Measurements from ENCODE around the gene CACNA1C. TPM values are rescaled to one million over a fixed set of nuclear protein-coding genes. Genes with fewer than 3 reads are reported as not detected.
A peak's percentile ranks its signal among the peaks of the same experiment; 100 is the strongest.

CACNA1C gene
- total RNA-seq, 3 donors from 2014 or later = 2.6 to 11.8 (median 9.5) TPM

DNA sequence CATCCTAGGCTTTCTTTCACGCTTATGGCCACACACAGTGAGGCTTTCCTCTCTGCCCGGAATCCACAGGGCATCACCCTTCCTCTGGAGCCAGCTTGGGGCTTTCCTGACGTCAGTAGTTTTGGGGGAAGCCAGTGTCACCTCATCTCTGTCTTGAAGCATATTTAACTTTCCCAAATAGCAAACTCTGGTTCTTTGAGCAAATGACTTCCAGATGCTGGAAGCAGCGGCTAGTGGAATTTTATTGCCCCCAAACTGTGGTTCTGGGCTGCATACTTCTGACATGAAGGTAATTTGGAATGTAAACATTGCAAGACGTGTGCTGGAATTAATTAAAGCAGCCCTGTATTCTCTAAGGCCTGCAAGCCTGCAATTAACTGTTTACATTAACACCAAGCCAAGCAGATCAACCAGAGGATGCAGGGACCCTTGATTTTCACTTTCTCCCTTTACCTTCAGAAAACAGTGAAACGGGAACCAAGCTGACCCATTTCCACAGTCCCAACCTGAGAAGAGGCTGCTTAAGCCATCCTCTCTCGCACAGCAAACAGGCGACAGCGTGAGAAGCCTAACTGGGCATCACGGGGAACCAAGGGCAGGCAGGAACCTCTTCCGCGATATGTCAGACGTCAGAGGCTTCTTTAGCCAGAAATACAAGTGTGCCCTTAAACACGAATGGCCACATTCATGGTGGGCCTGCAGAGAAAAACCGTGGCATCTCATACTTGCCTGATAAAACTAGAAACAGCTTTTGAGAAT lies 258.4 kb downstream of the CACNA1C start:
- intact Hi-C loops (cut with DNase I; ENCODE audit: low total_unique reads) = no loop called here
- DNase-seq (ENCODE audit: low spot score in 2 of 2) = no peak
- TF ChIP-seq POLR2A (IDR thresholded peaks at IDR 0.05) (no peak), POLR2AphosphoS5 (IDR thresholded peaks at IDR 0.05) (no peak)
- TF ChIP-seq, protein P1, sequence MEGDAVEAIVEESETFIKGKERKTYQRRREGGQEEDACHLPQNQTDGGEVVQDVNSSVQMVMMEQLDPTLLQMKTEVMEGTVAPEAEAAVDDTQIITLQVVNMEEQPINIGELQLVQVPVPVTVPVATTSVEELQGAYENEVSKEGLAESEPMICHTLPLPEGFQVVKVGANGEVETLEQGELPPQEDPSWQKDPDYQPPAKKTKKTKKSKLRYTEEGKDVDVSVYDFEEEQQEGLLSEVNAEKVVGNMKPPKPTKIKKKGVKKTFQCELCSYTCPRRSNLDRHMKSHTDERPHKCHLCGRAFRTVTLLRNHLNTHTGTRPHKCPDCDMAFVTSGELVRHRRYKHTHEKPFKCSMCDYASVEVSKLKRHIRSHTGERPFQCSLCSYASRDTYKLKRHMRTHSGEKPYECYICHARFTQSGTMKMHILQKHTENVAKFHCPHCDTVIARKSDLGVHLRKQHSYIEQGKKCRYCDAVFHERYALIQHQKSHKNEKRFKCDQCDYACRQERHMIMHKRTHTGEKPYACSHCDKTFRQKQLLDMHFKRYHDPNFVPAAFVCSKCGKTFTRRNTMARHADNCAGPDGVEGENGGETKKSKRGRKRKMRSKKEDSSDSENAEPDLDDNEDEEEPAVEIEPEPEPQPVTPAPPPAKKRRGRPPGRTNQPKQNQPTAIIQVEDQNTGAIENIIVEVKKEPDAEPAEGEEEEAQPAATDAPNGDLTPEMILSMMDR (IDR thresholded peaks at IDR 0.05) = no peak
- Histone ChIP-seq H3K36me3 (no peaks in the 10 kb centered on the region), H3K4me1 (no peaks in the 10 kb centered on the region), H3K27ac (peak overlapping the region in 1 of 2 donors; percentile 12), H3K4me3 (no peak overlapping the region), H3K9me3 (peaks cover 0 to 6% of the 10 kb centered on the region in 2 donors), H3K27me3 (no peaks in the 10 kb centered on the region)

DNA sequence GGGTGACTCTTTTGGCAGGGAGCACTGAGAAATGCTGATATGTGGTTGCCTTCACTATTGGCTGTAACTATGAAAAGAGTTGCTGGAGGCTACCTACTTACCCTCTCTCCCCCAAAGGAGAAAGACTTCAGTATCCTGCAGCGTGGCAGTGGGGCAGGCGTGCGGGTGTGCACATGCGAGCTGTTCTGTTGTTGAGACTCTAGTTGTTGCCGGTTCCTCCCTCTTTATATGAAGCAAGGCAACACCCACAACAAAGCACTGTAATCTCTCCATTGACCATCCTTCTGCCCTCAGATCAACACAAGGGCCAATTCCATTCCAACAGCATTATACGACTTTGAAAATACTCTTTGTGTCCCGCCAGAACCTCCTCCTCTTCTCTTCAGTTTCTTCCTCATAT lies 259.4 kb downstream of the CACNA1C start:
- Histone ChIP-seq H3K4me3 (no peak overlapping the region), H3K27me3 (no peaks in the 10 kb centered on the region), H3K9me3 (peaks cover 0 to 6% of the 10 kb centered on the region in 2 donors), H3K36me3 (no peaks in the 10 kb centered on the region), H3K4me1 (no peaks in the 10 kb centered on the region), H3K27ac (no peak overlapping the region)
- intact Hi-C loops (cut with DNase I; ENCODE audit: low total_unique reads) = no loop called here
- DNase-seq (ENCODE audit: low spot score in 2 of 2) = no peak
- TF ChIP-seq, protein P1 (IDR thresholded peaks at IDR 0.05) = no peak
- TF ChIP-seq POLR2AphosphoS5 (IDR thresholded peaks at IDR 0.05) = no peak
- no peak for TF ChIP-seq POLR2A (IDR thresholded peaks at IDR 0.05)

DNA sequence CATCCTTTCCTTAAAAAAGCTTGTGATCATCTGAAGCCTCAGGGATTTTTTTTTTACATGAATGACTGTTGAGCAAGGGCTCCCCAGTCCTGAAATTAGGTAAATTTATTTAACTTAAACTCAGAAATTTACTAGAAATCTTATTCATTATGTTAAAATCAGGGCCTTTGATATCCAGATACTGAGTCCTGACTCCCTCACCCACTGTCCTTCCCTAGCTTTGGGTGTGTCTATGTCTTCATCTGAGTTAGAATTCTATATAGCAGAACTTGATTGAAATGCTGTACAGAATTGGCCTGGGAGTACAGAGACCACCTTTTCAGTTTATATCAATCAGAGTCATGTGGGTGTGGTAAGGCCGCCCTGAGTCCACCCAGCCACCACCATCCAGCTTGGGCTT lies 260.0 kb downstream of the CACNA1C start:
- TF ChIP-seq POLR2AphosphoS5 (IDR thresholded peaks at IDR 0.05) (no peak), POLR2A (IDR thresholded peaks at IDR 0.05) (no peak)
- TF ChIP-seq, protein P1 (IDR thresholded peaks at IDR 0.05) = no peak
- Histone ChIP-seq H3K27ac (no peak overlapping the region), H3K27me3 (no peaks in the 10 kb centered on the region), H3K4me1 (no peaks in the 10 kb centered on the region), H3K9me3 (peaks cover 0 to 6% of the 10 kb centered on the region in 2 donors), H3K4me3 (no peak overlapping the region), H3K36me3 (no peaks in the 10 kb centered on the region)
- intact Hi-C loops (cut with DNase I; ENCODE audit: low total_unique reads) = no loop called here
- DNase-seq (ENCODE audit: low spot score in 2 of 2) = no peak

DNA sequence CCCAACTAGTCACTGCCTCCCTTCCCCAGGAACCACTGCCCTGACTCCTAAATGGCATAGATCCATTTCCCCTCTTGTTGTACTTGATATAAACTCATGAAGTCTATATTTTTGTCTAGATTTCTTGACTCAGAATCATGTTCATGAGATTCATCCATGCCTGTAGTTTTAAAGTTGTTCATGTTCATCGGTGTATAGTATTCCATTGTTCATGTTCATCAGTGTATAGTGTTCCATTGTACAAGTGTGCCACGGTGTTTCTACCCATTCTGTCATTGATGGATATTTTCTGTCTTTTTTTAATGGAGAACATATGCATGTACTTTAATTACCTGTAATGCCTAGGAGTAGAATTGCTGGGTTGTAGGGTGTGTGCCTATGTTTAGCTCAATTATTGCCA lies 261.7 kb downstream of the CACNA1C start:
- no peak overlapping the region for H3K27ac ChIP-seq
- no peak for DNase-seq (ENCODE audit: low spot score in 2 of 2)
- no peaks in the 10 kb centered on the region for H3K4me1 ChIP-seq
- no peaks in the 10 kb centered on the region for H3K36me3 ChIP-seq
- no peak overlapping the region for H3K4me3 ChIP-seq
- intact Hi-C loops (cut with DNase I; ENCODE audit: low total_unique reads) = no loop called here
- TF ChIP-seq, protein P1 (IDR thresholded peaks at IDR 0.05) = no peak
- TF ChIP-seq POLR2AphosphoS5 (IDR thresholded peaks at IDR 0.05) = no peak
- TF ChIP-seq POLR2A (IDR thresholded peaks at IDR 0.05) = no peak
- H3K9me3 ChIP-seq = no peaks in the 10 kb centered on the region
- no peaks in the 10 kb centered on the region for H3K27me3 ChIP-seq

DNA sequence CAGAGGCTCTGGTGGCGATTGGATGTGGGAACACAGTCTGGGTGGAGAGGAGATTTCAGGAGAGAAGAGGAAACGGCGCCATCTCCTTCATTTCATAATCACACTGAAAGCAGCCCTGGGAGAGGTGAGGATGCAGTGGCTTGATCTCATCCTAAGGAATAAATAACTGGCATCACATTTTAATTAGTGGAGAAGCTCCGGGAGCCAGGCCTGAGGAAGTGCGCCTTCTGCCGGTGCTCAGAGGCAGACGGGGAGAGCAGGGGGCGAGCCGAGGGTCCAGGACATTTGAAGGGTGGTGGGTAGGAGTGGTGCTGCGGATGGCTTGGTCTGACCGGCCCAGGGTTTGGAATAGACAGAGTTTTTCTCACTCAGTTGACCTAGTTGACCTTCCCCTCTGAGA lies 265.0 kb downstream of the CACNA1C start:
- no peaks in the 10 kb centered on the region for H3K36me3 ChIP-seq
- H3K27ac ChIP-seq = no peak overlapping the region
- no peaks in the 10 kb centered on the region for H3K4me1 ChIP-seq
- intact Hi-C loops (cut with DNase I; ENCODE audit: low total_unique reads) = no loop called here
- no peak for DNase-seq (ENCODE audit: low spot score in 2 of 2)
- H3K9me3 ChIP-seq = no peaks in the 10 kb centered on the region
- no peak overlapping the region for H3K4me3 ChIP-seq
- TF ChIP-seq POLR2A (IDR thresholded peaks at IDR 0.05) = no peak
- TF ChIP-seq, protein P1 (IDR thresholded peaks at IDR 0.05) = no peak
- H3K27me3 ChIP-seq = no peaks in the 10 kb centered on the region
